Keratinocyte (primary cell): ENCODE data around the gene ASXL2.

Experiments used
- EZH2 ChIP-seq: IDR thresholded peaks from one replicate; pipeline ENCODE4 v1.6.1; 2012; ENCODE audit warnings: inconsistent platforms, mild to moderate bottlenecking, low read length, moderate library complexity
- TF ChIP-seq, protein P1 (sequence below), 3 experiments: IDR thresholded peaks in 1 of 3; conservative IDR thresholded peaks in 1 of 3; optimal IDR thresholded peaks in 1 of 3; 2 replicates in 2 of 3; 3 replicates in 1 of 3; pipeline versions ENCODE3 to v1.5.1; 2011; ENCODE audit warnings: low read length in 3 of 3, mild to moderate bottlenecking in 3 of 3, moderate library complexity in 2 of 3, control low read depth in 1 of 3, inconsistent platforms in 1 of 3; ENCODE audit not compliant: insufficient read depth in 2 of 3; ENCODE audit errors: extremely low read depth in 1 of 3

DNA sequence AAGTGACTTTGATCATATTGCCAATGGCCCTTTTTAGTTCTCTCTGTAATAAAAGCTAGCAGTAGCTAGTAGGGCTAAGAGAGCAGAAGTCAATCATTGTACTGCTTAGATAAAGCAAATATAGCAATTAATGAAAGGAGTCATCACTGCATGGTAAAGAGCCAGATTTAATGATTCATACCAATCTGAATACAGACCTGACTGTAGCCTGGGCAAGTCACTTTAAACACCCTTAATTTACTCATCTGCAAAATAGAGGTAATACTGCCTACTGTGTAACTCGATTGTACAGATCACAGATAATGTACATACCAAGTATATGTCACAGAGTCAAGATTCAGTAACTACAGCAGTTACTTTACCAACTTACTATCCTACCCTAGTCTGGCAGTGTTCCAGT is 63.6 kb downstream of the ASXL2 start:
- TF ChIP-seq, protein P1, sequence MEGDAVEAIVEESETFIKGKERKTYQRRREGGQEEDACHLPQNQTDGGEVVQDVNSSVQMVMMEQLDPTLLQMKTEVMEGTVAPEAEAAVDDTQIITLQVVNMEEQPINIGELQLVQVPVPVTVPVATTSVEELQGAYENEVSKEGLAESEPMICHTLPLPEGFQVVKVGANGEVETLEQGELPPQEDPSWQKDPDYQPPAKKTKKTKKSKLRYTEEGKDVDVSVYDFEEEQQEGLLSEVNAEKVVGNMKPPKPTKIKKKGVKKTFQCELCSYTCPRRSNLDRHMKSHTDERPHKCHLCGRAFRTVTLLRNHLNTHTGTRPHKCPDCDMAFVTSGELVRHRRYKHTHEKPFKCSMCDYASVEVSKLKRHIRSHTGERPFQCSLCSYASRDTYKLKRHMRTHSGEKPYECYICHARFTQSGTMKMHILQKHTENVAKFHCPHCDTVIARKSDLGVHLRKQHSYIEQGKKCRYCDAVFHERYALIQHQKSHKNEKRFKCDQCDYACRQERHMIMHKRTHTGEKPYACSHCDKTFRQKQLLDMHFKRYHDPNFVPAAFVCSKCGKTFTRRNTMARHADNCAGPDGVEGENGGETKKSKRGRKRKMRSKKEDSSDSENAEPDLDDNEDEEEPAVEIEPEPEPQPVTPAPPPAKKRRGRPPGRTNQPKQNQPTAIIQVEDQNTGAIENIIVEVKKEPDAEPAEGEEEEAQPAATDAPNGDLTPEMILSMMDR (optimal IDR thresholded peaks at IDR 0.05 in 1 of 3, IDR thresholded peaks at IDR 0.05 in 1 of 3, conservative IDR thresholded peaks at IDR 0.05 in 1 of 3; ENCODE audit: extremely low read depth in 1 of 3, insufficient read depth in 2 of 3, low read length in 3 of 3), result no peak
- TF ChIP-seq EZH2, result no peak
